Measurements from ENCODE around the gene GAL. TPM values are rescaled to one million over a fixed set of nuclear protein-coding genes. Genes with fewer than 3 reads are reported as not detected.

The GAL gene
- total RNA-seq, 1 donor from 2014 or later, result 1.1 TPM

DNA sequence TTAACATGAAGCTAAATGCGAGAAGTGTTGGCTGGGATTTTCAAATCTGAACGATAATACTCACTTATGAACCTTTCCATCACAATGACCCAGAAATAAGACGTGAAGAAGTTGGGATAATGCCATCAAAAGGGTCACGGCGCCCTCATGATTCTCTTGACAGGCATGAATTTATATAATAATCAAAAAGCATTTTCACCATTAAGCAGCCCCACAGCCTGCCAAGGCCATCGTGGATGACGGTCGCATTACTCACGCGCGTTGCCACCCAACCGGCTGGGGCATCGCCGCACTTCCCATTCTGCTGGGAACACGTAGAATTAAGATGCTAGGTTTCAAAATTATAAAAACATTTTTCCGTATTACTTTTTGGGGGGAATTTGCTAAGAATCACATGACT lies 18.9 kb upstream of the GAL start:
- DNase-seq (ENCODE audit: low read depth, low spot score), result no peak
- no peaks in the 10 kb centered on the region for H3K36me3 Mint-ChIP-seq (ENCODE audit: low read depth)
- no peak overlapping the region for H3K4me3 Mint-ChIP-seq
- no peaks in the 10 kb centered on the region for H3K4me1 Mint-ChIP-seq
- TF ChIP-seq, protein P1, sequence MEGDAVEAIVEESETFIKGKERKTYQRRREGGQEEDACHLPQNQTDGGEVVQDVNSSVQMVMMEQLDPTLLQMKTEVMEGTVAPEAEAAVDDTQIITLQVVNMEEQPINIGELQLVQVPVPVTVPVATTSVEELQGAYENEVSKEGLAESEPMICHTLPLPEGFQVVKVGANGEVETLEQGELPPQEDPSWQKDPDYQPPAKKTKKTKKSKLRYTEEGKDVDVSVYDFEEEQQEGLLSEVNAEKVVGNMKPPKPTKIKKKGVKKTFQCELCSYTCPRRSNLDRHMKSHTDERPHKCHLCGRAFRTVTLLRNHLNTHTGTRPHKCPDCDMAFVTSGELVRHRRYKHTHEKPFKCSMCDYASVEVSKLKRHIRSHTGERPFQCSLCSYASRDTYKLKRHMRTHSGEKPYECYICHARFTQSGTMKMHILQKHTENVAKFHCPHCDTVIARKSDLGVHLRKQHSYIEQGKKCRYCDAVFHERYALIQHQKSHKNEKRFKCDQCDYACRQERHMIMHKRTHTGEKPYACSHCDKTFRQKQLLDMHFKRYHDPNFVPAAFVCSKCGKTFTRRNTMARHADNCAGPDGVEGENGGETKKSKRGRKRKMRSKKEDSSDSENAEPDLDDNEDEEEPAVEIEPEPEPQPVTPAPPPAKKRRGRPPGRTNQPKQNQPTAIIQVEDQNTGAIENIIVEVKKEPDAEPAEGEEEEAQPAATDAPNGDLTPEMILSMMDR (conservative IDR thresholded peaks at IDR 0.05), result no peak
- no peak overlapping the region for H3K27ac Mint-ChIP-seq (ENCODE audit: unreplicated experiment)
- H3K27me3 Mint-ChIP-seq (ENCODE audit: low read depth), result peaks cover 3% of the 10 kb centered on the region
- H3K9me3 Mint-ChIP-seq, result no peaks in the 10 kb centered on the region

DNA sequence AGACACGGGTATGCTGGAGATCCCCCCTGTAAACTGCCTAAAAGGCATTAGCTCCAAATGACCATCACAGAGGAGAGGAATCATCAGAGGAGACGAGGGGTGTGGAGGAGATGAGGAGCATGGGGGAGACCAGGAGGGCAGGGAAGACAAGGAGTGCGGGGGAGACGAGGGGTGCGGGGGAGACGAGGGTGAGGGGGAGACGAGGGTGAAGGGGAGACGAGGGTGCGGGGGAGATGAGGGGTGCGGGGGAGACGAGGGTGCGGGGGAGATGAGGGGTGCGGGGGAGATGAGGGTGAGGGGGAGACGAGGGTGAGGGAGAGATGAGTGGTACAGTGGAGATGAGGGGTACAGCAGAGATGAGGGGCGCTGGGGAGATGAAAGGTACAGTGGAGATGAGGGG lies 17.5 kb upstream of the GAL start:
- no peak for DNase-seq (ENCODE audit: low read depth, low spot score)
- H3K27me3 Mint-ChIP-seq (ENCODE audit: low read depth), result peaks cover 6% of the 10 kb centered on the region
- TF ChIP-seq, protein P1 (conservative IDR thresholded peaks at IDR 0.05), result no peak
- peaks cover 5% of the 10 kb centered on the region for H3K9me3 Mint-ChIP-seq
- no peaks in the 10 kb centered on the region for H3K4me1 Mint-ChIP-seq
- no peak overlapping the region for H3K4me3 Mint-ChIP-seq
- no peaks in the 10 kb centered on the region for H3K36me3 Mint-ChIP-seq (ENCODE audit: low read depth)
- H3K27ac Mint-ChIP-seq (ENCODE audit: unreplicated experiment), result no peak overlapping the region

DNA sequence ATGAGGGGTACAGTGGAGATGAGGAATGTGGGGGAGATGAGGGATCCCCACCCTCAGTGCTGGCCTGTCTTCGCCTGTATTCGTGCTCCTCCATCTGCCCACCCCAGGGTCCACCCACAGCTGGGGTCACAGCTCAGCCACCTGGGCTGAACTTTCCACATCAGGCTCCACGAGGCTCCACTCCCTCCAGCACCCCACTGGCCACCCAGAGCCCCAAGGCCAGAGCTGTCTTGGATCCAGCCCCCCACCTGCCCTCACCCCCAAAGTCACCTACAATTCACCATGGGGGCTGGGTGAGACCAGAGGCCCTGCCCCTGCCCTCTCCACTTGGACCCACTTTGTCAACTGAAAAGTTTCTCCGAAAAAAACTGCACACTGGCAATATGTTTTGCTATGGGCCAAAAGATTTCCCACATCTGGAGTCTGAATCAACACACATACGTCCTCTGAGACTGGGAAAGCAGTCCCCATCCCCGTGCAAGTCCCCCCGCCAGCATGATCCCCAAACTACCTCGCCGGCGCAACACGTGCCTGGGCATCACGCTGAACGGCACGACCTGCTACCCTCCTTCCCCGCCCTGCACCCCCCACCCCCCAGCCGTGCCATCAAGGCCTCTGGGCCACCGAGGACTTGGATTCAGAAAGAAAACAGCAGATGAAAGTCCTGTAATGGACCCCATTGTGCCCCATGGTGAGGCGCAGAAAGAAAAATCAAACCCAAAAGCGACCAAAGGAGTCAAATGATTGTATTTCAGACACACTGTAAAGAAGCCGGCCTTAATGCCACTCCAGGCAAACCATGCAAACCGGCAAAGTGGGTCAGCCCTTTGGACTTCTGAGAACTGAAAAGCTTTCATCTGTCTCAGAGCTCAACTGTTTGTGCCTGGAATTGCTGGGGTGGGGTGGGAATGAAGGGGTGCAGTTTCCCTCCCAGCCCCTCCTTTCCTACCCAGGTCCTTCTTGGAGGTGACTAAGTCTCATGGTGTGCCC lies 16.5 kb upstream of the GAL start:
- H3K4me1 Mint-ChIP-seq, result peaks cover 2% of the 10 kb centered on the region
- H3K27ac Mint-ChIP-seq (ENCODE audit: unreplicated experiment), result no peak overlapping the region
- no peaks in the 10 kb centered on the region for H3K36me3 Mint-ChIP-seq (ENCODE audit: low read depth)
- H3K4me3 Mint-ChIP-seq, result no peak overlapping the region
- peaks cover 5% of the 10 kb centered on the region for H3K9me3 Mint-ChIP-seq
- TF ChIP-seq, protein P1 (conservative IDR thresholded peaks at IDR 0.05), result no peak
- no peak for DNase-seq (ENCODE audit: low read depth, low spot score)
- peaks cover 6% of the 10 kb centered on the region for H3K27me3 Mint-ChIP-seq (ENCODE audit: low read depth)

DNA sequence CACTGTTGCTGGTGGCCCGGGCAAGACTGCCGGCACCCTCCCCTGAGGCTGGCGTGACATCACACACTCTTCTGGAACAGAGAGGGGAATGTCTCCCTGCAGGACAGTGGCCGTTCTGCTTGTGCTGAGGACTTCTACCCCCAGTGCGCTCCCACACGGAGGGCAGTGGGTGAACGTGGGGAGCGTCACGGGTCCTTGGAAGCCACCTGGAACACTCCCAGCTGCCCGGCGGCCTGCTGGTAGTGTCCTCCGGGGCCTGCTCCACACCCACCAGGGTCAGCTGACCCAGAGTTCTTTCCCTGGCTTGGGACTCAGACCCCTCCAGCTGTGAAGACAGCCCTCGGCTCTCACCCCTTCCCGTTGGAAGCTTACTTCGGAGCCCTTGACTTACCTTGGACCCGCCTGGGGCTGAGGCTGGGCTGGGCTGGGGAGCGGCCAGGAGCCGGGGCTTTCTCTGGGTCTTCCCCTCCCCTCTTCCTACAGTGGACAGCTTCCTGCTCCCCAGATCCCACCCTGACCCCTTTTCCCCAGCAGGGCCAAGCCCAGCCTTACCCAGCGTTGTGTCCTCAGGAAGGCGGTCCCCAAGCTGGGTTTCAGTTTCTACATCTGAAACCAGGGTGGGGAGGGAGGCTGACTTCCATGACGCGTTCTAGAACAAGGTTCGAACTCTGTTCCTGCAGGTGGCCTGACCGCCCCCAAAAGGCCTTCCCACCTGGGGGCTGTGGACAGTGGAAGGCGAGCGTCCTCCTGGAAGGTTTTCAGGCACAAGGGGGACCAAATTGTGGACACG lies 14.8 kb upstream of the GAL start:
- Mint-ChIP-seq H3K4me1 (peaks cover 13% of the 10 kb centered on the region), H3K36me3 (ENCODE audit: low read depth) (no peaks in the 10 kb centered on the region), H3K27me3 (ENCODE audit: low read depth) (peaks cover 8% of the 10 kb centered on the region), H3K27ac (ENCODE audit: unreplicated experiment) (no peak overlapping the region), H3K4me3 (no peak overlapping the region), H3K9me3 (peaks cover 5% of the 10 kb centered on the region)
- no peak for DNase-seq (ENCODE audit: low read depth, low spot score)
- TF ChIP-seq, protein P1 (conservative IDR thresholded peaks at IDR 0.05), result no peak

DNA sequence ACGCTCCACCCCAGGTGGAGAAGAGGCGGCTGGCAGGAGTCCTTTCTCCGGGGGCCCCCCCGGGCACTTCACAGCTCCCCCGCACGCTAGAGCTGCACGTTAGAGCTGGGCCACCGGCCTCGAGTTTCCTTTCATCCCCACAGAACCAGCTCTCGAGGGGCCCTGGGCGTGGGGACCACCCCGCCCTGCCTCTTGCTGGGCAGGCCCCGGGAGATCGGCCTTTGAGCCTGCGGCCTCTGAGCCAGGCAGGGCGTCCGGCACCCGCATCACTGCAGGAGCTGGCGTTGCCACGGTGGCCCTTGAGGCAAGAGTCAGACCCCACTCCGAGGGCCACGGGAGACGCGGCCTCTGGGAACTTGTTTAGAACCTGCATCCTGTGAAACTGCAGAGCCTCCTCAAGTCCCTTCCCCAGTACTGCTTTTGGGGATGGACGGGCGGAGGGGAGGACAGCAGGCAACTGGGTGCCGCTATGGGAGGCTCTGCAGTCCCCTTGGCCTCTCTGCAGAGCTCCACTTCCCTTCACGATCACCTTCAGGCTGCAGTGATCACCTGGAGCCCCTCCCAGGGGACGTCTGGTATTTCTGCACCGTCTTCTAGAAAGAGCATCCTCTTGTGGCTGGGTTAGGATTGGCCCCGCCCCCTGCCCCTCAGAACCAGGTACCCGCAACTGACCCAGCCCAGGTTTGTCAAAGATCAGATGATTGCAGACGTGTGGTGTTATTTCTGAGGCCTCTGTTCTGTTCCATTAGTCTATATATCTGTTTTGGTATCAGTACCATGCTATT lies 13.9 kb upstream of the GAL start:
- Mint-ChIP-seq H3K36me3 (ENCODE audit: low read depth) (no peaks in the 10 kb centered on the region), H3K4me1 (peaks cover 15% of the 10 kb centered on the region), H3K27me3 (ENCODE audit: low read depth) (peaks cover 8% of the 10 kb centered on the region), H3K27ac (ENCODE audit: unreplicated experiment) (no peak overlapping the region), H3K9me3 (peaks cover 5% of the 10 kb centered on the region), H3K4me3 (no peak overlapping the region)
- TF ChIP-seq, protein P1 (conservative IDR thresholded peaks at IDR 0.05), result no peak
- no peak for DNase-seq (ENCODE audit: low read depth, low spot score)
